B cell (primary cell): ENCODE results near the gene RRN3. TPM values are rescaled to one million over a fixed set of nuclear protein-coding genes. Genes with fewer than 3 reads are reported as not detected.

ENCODE experiments used
- ATAC-seq: fragments of 200-7000 bp; cut with Tn5 transposase; one replicate; pipeline ENCODE4 v1.10.0; 2021; ENCODE audit warnings: low read depth, mild to moderate bottlenecking, moderate number of reproducible peaks, moderate library complexity
- CTCF ChIA-PET: fragments of 350-600 bp; sonication (Branson Sonifier 250); formaldehyde crosslinking; loops from one replicate; lab custom pipeline; 2021; ENCODE audit warnings: antibody characterized with exemption, inconsistent platforms; lab: Charles Lee
- POLR2A ChIA-PET: fragments of 350-600 bp; sonication (Branson Sonifier 250); formaldehyde crosslinking; loops from one replicate; lab custom pipeline; 2021; ENCODE audit warnings: antibody characterized with exemption; lab: Charles Lee
- DNase-seq: peaks from one replicate; pipeline ENCODE4 v3.0.0; 2013
- H2AFZ ChIP-seq: 2 replicates; pipeline ENCODE4 v1.6.1; 2012; ENCODE audit warnings: mild to moderate bottlenecking, low read depth, low read length; ENCODE audit not compliant: insufficient read depth, poor library complexity, severe bottlenecking
- H3K27ac ChIP-seq, 2 donors: 1 replicate in 1 of 2; 2 replicates in 1 of 2; pipeline ENCODE4 v1.5.1; 2012 to 2013; ENCODE audit warnings: low read length in 2 of 2, mild to moderate bottlenecking in 2 of 2, moderate library complexity in 1 of 2
- H3K27me3 ChIP-seq, 4 experiments: fragments of 200-600 bp in 1 of 4; sonication (generic) in 1 of 4; replicated peaks in 1 of 4; 1 replicate in 2 of 4; 2 replicates in 2 of 4; pipeline versions ENCODE4 v1.6.1 to v1.7.0; 2013 to 2016; ENCODE audit warnings: low read length in 3 of 4, mild to moderate bottlenecking in 2 of 4, mixed read lengths in 1 of 4, moderate library complexity in 1 of 4; ENCODE audit not compliant: insufficient read depth in 4 of 4, control insufficient read depth in 3 of 4; ENCODE audit errors: control extremely low read depth in 1 of 4
- H3K36me3 ChIP-seq, 2 experiments: replicated peaks in 1 of 2; 1 replicate in 1 of 2; 2 replicates in 1 of 2; pipeline versions ENCODE4 v1.6.1 to v1.7.1; 2013; ENCODE audit warnings: low read length in 1 of 2; ENCODE audit not compliant: insufficient read depth in 2 of 2, control insufficient read depth in 1 of 2; ENCODE audit errors: control extremely low read depth in 1 of 2, extremely low read depth in 1 of 2
- H3K4me1 ChIP-seq, 2 donors: fragments of 200-600 bp in 1 of 2; sonication (generic) in 1 of 2; 1 replicate in 1 of 2; 2 replicates in 1 of 2; pipeline versions ENCODE4 v1.5.1 to v1.6.1; 2013 to 2017; ENCODE audit warnings: low read length in 2 of 2; ENCODE audit not compliant: control insufficient read depth in 2 of 2, insufficient read depth in 2 of 2
- H3K4me2 ChIP-seq: replicated peaks from 2 replicates; pipeline ENCODE3; 2012; ENCODE audit warnings: mild to moderate bottlenecking, low read depth, low read length; ENCODE audit not compliant: poor library complexity, severe bottlenecking
- H3K4me3 ChIP-seq, 5 experiments: fragments of 200-600 bp in 1 of 5; sonication (generic) in 1 of 5; 1 replicate in 3 of 5; 2 replicates in 2 of 5; pipeline versions ENCODE4 v1.5.1 to v1.7.0; 2011 to 2016; ENCODE audit warnings: low read length in 4 of 5, mild to moderate bottlenecking in 4 of 5, low read depth in 2 of 5, control low read depth in 1 of 5, moderate library complexity in 1 of 5; ENCODE audit not compliant: insufficient read depth in 1 of 5; ENCODE audit errors: control extremely low read depth in 1 of 5, extremely low read depth in 1 of 5
- H3K79me2 ChIP-seq: fragments of 200-600 bp; sonication (generic); one replicate; pipeline ENCODE4 v1.6.0; 2016; ENCODE audit warnings: low read length; ENCODE audit not compliant: control insufficient read depth, insufficient read depth
- H3K9ac ChIP-seq: fragments of 200-600 bp; sonication (generic); 2 replicates; pipeline ENCODE4 v1.6.1; 2017; ENCODE audit warnings: mild to moderate bottlenecking, low read length, moderate library complexity
- H3K9me3 ChIP-seq, 3 donors: one replicate each; pipeline versions ENCODE4 v1.6.1 to v1.7.1; 2013; ENCODE audit warnings: low read length in 2 of 3; ENCODE audit not compliant: control insufficient read depth in 2 of 3, insufficient read depth in 1 of 3; ENCODE audit errors: control extremely low read depth in 1 of 3
- H4K20me1 ChIP-seq: 2 replicates; pipeline ENCODE4 v1.6.0; 2012; ENCODE audit warnings: mild to moderate bottlenecking, low read length; ENCODE audit not compliant: insufficient read depth, control insufficient read depth, poor library complexity, severe bottlenecking
- H3K27ac Mint-ChIP-seq: one replicate; pipeline ENCODE4 v1.8.0; 2021; ENCODE audit warnings: mixed read lengths
- H3K27me3 Mint-ChIP-seq: one replicate; pipeline ENCODE4 v1.8.0; 2021; ENCODE audit warnings: mixed read lengths
- H3K4me1 Mint-ChIP-seq: one replicate; pipeline ENCODE4 v1.8.0; 2021; ENCODE audit warnings: mixed read lengths
- H3K4me3 Mint-ChIP-seq: one replicate; pipeline ENCODE4 v1.8.0; 2021; ENCODE audit warnings: mixed read lengths
- H3K9me3 Mint-ChIP-seq: one replicate; pipeline ENCODE4 v1.8.0; 2022; ENCODE audit warnings: mixed read lengths; ENCODE audit not compliant: insufficient read depth
- CTCF ChIP-seq: fragments of 200-600 bp; IDR thresholded peaks from one replicate; pipeline ENCODE4 v1.8.0; 2022; ENCODE audit warnings: antibody characterized with exemption, mild to moderate bottlenecking
- EZH2 ChIP-seq: IDR thresholded peaks from 2 replicates; pipeline ENCODE4 v1.6.1; 2012; ENCODE audit warnings: borderline replicate concordance, low read depth, mild to moderate bottlenecking, moderate library complexity, low read length; ENCODE audit not compliant: insufficient read depth, poor library complexity, severe bottlenecking
- WGBS: methylation state at CpG from one replicate; pipeline ENCODE4 v1.1.5; 2013; ENCODE audit warnings: missing lambda C conversion rate; ENCODE audit not compliant: insufficient coverage; 5-methylcytosine and 5-hydroxymethylcytosine counted together
- intact Hi-C: fragments of 100-400 bp; cut with micrococcal nuclease; formaldehyde crosslinking; loops from one replicate; pipeline ENCODE4 v1.10.0; 2022
- polyA plus RNA-seq: library from polyadenylated mRNA; depleted of rRNA; stranded (reverse); fragments of >200 nt; gene quantifications from 2 replicates; pipeline ENCODE4 v1.2.3, GENCODE V29; 2012
- total RNA-seq, 2 donors: library from RNA; stranded (reverse); fragments of 120-200 nt in 1 of 2; gene quantifications; 1 replicate in 1 of 2; 2 replicates in 1 of 2; pipeline versions ENCODE4 v1.2.3 to v1.2.4, GENCODE V29; 2013 to 2022

RRN3 gene
- total and polyA plus RNA-seq, 2 donors (not counting 1 experiment from before 2014, with no cell fraction given) = 11.7 to 34.6 TPM

DNA sequence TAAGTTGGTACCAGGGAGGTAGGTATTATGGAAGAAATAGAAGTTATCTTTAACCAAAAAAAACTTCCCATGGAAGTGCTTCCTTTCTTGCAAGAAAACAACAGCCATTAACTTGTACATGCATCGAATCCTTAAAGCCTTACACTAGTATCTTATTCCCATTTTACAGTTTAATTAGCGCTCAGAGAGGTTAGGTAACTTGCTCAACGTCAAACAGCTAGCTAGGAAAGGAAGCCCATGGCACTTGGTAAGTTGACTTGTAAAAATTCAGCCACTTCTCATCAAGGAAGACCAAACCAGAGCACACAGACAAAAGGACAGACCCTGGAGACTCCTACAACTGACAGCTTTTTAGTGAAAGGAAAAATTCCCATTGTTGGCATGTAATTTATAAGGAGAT, 34.7 kb downstream of the RRN3 start:
- Mint-ChIP-seq H3K9me3 (no peaks in the 10 kb centered on the region), H3K4me3 (no peak overlapping the region), H3K27ac (no peak overlapping the region), H3K4me1 (peaks cover 12% of the 10 kb centered on the region), H3K27me3 (no peaks in the 10 kb centered on the region)
- Histone ChIP-seq H3K27me3 (no peaks in the 10 kb centered on the region), H3K27ac (no peak overlapping the region), H4K20me1 (no peaks in the 10 kb centered on the region), H3K4me2 (no peak overlapping the region), H3K9me3 (no peaks in the 10 kb centered on the region), H2AFZ (no peak overlapping the region), H3K9ac (no peak overlapping the region), H3K4me3 (no peak overlapping the region), H3K79me2 (peaks cover 12% of the 10 kb centered on the region), H3K36me3 (peaks cover 11 to 29% of the 10 kb centered on the region in 2 experiments), H3K4me1 (peaks cover 13 to 17% of the 10 kb centered on the region in 2 donors)
- CTCF ChIA-PET = no interaction called here
- ATAC-seq = no peak
- intact Hi-C loops = no loop called here
- no CpG with 5 or more reads among the region's 3 CpGs for WGBS
- TF ChIP-seq CTCF = no peak
- no peak for TF ChIP-seq EZH2
- POLR2A ChIA-PET = no interaction called here
- no peak for DNase-seq

- Histone ChIP-seq H3K9me3 (no peaks in the 10 kb centered on the region), H2AFZ (no peak overlapping the region), H3K4me3 (no peak overlapping the region), H3K79me2 (peaks cover 21% of the 10 kb centered on the region), H3K27me3 (no peaks in the 10 kb centered on the region), H3K4me1 (peaks cover 13 to 20% of the 10 kb centered on the region in 2 donors), H4K20me1 (no peaks in the 10 kb centered on the region), H3K4me2 (no peak overlapping the region), H3K9ac (no peak overlapping the region), H3K36me3 (peaks cover 11 to 26% of the 10 kb centered on the region in 2 experiments), H3K27ac (no peak overlapping the region)
- no peaks in the 10 kb centered on the region for H3K9me3 Mint-ChIP-seq
- ATAC-seq (no peak), DNase-seq (no peak)
- peaks cover 16% of the 10 kb centered on the region for H3K4me1 Mint-ChIP-seq
- no peak overlapping the region for H3K4me3 Mint-ChIP-seq
- ChIA-PET POLR2A (no interaction called here), CTCF (no interaction called here)
- TF ChIP-seq EZH2 = no peak
- no peak for TF ChIP-seq CTCF
- 98% methylated on average over 5 of the region's 7 CpGs for WGBS
- intact Hi-C loops = loop anchor here (2.0 kb wide), 1 partner anchor 425 kb away; the partner anchor contains the start of gene BFAR
- H3K27ac Mint-ChIP-seq = no peak overlapping the region
- H3K27me3 Mint-ChIP-seq = no peaks in the 10 kb centered on the region
Measured at GRCh38 chr16:15057681-15058417, 36.2 kb downstream of the RRN3 start.
